Activated naive CD8-positive, alpha-beta T cell treated with anti-CD3 and anti-CD28 coated beads, Interleukin-2, amount 10 ng/mL, durations not matched to agents 7 days and 5 days (primary cell): ENCODE measurements around the gene SPEF1. TPM values are rescaled to one million over a fixed set of nuclear protein-coding genes. Genes with fewer than 3 reads are reported as not detected.
A peak's percentile ranks its signal among the peaks of the same experiment; 100 is the strongest.

ENCODE experiments used
- ATAC-seq: fragments of 150-1000 bp; cut with Tn5 transposase; one replicate; pipeline ENCODE4 v1.10.0; 2021; ENCODE audit warnings: low read depth, moderate library complexity
- POLR2A ChIA-PET: fragments of 350-600 bp; sonication (Branson Sonifier 250); formaldehyde crosslinking; loops from one replicate; lab custom pipeline; 2021; ENCODE audit warnings: antibody characterized with exemption; lab: Charles Lee
- DNase-seq: peaks from one replicate; pipeline ENCODE4 v3.0.0; 2021
- H3K27ac Mint-ChIP-seq: one replicate; pipeline ENCODE4 v1.8.0; 2022; ENCODE audit warnings: mild to moderate bottlenecking, mixed read lengths
- H3K27me3 Mint-ChIP-seq: one replicate; pipeline ENCODE4 v1.8.0; 2022; ENCODE audit warnings: mild to moderate bottlenecking, moderate library complexity, mixed read lengths
- H3K36me3 Mint-ChIP-seq: one replicate; pipeline ENCODE4 v1.8.0; 2021; ENCODE audit warnings: mild to moderate bottlenecking, mixed read lengths
- H3K4me1 Mint-ChIP-seq: one replicate; pipeline ENCODE4 v1.8.0; 2021; ENCODE audit warnings: mixed read lengths
- H3K4me3 Mint-ChIP-seq: one replicate; pipeline ENCODE4 v1.8.0; 2022; ENCODE audit warnings: mild to moderate bottlenecking, moderate library complexity, mixed read lengths
- H3K9me3 Mint-ChIP-seq: one replicate; pipeline ENCODE4 v1.8.0; 2021; ENCODE audit warnings: mixed read lengths
- total RNA-seq, 2 experiments: library from RNA; stranded (reverse); gene quantifications; one replicate each; pipeline ENCODE4 v1.2.3, GENCODE V29; 2021

SPEF1 gene
- total RNA-seq, 2 experiments from 2014 or later: not detected

DNA sequence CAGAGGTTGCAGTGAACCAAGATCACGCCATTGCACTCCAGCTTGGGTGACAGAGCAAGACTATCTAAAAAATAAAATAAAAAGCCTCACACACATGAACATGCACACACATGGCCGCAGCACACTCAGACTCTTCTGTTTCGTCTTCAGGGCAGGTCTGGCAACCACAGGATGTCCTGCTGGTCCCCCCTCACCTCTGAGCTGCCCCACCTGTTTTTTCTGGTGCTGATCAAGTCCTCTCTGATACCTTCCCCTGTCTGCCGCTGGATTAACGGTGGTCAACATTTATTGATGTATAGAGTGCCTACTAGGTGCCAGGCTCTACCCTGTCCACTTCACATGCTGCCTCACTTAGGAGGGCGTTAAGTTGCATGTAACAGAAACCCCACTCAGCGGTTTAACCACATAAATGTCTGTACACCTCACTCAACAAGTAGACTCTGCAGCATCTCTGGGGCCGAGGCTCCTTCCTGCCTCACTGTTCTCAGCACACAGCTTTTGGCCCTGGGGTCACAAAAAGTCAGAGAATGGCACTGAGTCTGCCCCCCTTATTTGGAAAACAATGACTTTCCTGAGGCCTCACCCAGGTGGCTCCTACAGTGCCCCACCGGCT lies 34.6 kb upstream of the SPEF1 start:
- POLR2A ChIA-PET: interaction anchor here (0.6 to 2.3 kb wide), 6 partner anchors 11 to 90 kb away, joined by 4 to 15 read pairs (median 7); partner anchors contain the start of gene CENPB
- H3K4me1 Mint-ChIP-seq: peaks cover 66% of the 10 kb centered on the region
- peak overlapping the region; percentile 98 for H3K27ac Mint-ChIP-seq
- H3K27me3 Mint-ChIP-seq: no peaks in the 10 kb centered on the region
- peak; percentile 27 for ATAC-seq
- peak; percentile 66 for DNase-seq
- H3K36me3 Mint-ChIP-seq: peaks cover 1% of the 10 kb centered on the region
- H3K4me3 Mint-ChIP-seq: peak overlapping the region; percentile 84
- no peaks in the 10 kb centered on the region for H3K9me3 Mint-ChIP-seq

GRCh38 chr20:3814928-3815495 lies 33.8 kb upstream of the SPEF1 start:
- Mint-ChIP-seq H3K4me3 (peak overlapping the region; percentile 84), H3K36me3 (peaks cover 1% of the 10 kb centered on the region), H3K4me1 (peaks cover 71% of the 10 kb centered on the region), H3K27ac (peak overlapping the region; percentile 98), H3K9me3 (no peaks in the 10 kb centered on the region), H3K27me3 (no peaks in the 10 kb centered on the region)
- ATAC-seq (no peak), DNase-seq (no peak)
- POLR2A ChIA-PET: interaction anchor here (0.6 to 2.3 kb wide), 5 partner anchors 10 to 90 kb away, joined by 4 to 15 read pairs (median 6); partner anchors contain the start of gene CENPB

- Mint-ChIP-seq H3K4me3 (peak overlapping the region; percentile 58), H3K4me1 (peaks cover 63% of the 10 kb centered on the region), H3K9me3 (no peaks in the 10 kb centered on the region), H3K27me3 (no peaks in the 10 kb centered on the region), H3K27ac (peak overlapping the region; percentile 94), H3K36me3 (peaks cover 1% of the 10 kb centered on the region)
- no peak for DNase-seq
- POLR2A ChIA-PET: interaction anchor here (0.7 to 4.4 kb wide), 4 partner anchors 14 to 71 kb away, joined by 4 to 59 read pairs (median 6); partner anchors contain the start of gene CENPB
- ATAC-seq: no peak
These were observed 32.8 kb upstream of the SPEF1 start for GRCh38 chr20:3813848-3814581.

- Mint-ChIP-seq H3K4me3 (peak overlapping the region; percentile 58), H3K27me3 (no peaks in the 10 kb centered on the region), H3K9me3 (no peaks in the 10 kb centered on the region), H3K4me1 (peaks cover 55% of the 10 kb centered on the region), H3K27ac (peak overlapping the region; percentile 94), H3K36me3 (peaks cover 1% of the 10 kb centered on the region)
- POLR2A ChIA-PET: interaction anchor here (0.7 to 4.4 kb wide), 4 partner anchors 13 to 71 kb away, joined by 4 to 59 read pairs (median 6); partner anchors contain the start of gene CENPB
- ATAC-seq (no peak), DNase-seq (no peak)
These were observed 32.0 kb upstream of the SPEF1 start for GRCh38 chr20:3812975-3813847.

GRCh38 chr20:3812259-3812681 lies 31.0 kb upstream of the SPEF1 start:
- no peaks in the 10 kb centered on the region for H3K27me3 Mint-ChIP-seq
- no peaks in the 10 kb centered on the region for H3K9me3 Mint-ChIP-seq
- ATAC-seq (no peak), DNase-seq (no peak)
- peak overlapping the region; percentile 75 for H3K4me3 Mint-ChIP-seq
- H3K27ac Mint-ChIP-seq: peak overlapping the region; percentile 94
- H3K4me1 Mint-ChIP-seq: peaks cover 53% of the 10 kb centered on the region
- H3K36me3 Mint-ChIP-seq: peaks cover 1% of the 10 kb centered on the region
- POLR2A ChIA-PET: interaction anchor here (0.6 to 4.4 kb wide), 5 partner anchors 8 to 27 kb away, joined by 3 to 59 read pairs (median 7); partner anchors contain the start of gene AP5S1

- POLR2A ChIA-PET: interaction anchor here (0.7 to 4.4 kb wide), 7 partner anchors 9 to 36 kb away, joined by 3 to 59 read pairs (median 4); partner anchors contain the start of genes AP5S1 and CENPB
- peaks cover 2% of the 10 kb centered on the region for H3K36me3 Mint-ChIP-seq
- peak overlapping the region; percentile 75 for H3K4me3 Mint-ChIP-seq
- ATAC-seq (peak; percentile 77), DNase-seq (peak; percentile 81)
- peak overlapping the region; percentile 94 for H3K27ac Mint-ChIP-seq
- H3K4me1 Mint-ChIP-seq: peaks cover 58% of the 10 kb centered on the region
- H3K27me3 Mint-ChIP-seq: no peaks in the 10 kb centered on the region
- no peaks in the 10 kb centered on the region for H3K9me3 Mint-ChIP-seq
These were observed 30.4 kb upstream of the SPEF1 start for GRCh38 chr20:3811467-3812258.

DNA sequence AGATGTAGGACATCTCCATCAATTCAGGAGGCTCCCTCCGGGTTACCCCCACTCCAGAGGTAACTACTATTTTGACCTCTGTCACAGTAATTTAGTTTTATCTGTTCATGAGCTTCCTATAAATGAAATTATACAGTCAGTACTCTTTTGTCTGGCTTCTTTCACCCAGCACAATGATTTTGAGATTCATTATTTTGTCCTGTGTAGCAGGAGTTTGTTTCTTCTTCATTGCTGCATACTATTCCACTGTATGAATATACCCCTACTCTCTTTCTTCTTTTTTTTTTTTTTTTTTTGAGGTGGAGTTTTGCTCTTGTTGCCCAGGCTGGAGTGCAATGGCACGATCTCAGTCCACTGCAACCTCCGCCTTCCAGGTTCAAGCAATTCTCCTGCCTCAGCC lies 27.3 kb upstream of the SPEF1 start:
- POLR2A ChIA-PET: interaction anchor here (0.7 kb wide), 1 partner anchor 16 kb away, joined by 3 read pairs; no protein-coding TSS in a partner anchor
- no peak for ATAC-seq
- Mint-ChIP-seq H3K4me3 (no peak overlapping the region), H3K36me3 (peaks cover 26% of the 10 kb centered on the region), H3K27ac (no peak overlapping the region), H3K4me1 (peaks cover 58% of the 10 kb centered on the region), H3K27me3 (no peaks in the 10 kb centered on the region), H3K9me3 (no peaks in the 10 kb centered on the region)
- DNase-seq: no peak

DNA sequence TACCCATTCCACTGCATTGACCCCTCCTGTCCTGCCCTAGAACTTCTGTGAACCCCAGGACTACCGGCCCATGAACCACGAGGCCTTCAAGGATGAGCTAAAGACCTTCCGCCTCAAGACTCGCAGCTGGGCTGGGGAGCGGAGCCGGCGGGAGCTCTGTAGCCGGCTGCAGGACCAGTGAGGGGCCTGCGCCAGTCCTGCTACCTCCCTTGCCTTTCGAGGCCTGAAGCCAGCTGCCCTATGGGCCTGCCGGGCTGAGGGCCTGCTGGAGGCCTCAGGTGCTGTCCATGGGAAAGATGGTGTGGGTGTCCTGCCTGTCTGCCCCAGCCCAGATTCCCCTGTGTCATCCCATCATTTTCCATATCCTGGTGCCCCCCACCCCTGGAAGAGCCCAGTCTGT lies 23.5 kb upstream of the SPEF1 start:
- peaks cover 42% of the 10 kb centered on the region for H3K4me1 Mint-ChIP-seq
- no peak overlapping the region for H3K4me3 Mint-ChIP-seq
- H3K27ac Mint-ChIP-seq: peak overlapping the region; percentile 4
- no peaks in the 10 kb centered on the region for H3K27me3 Mint-ChIP-seq
- peaks cover 41% of the 10 kb centered on the region for H3K36me3 Mint-ChIP-seq
- no peak for DNase-seq
- no peak for ATAC-seq
- POLR2A ChIA-PET: interaction anchor here (0.9 to 1.1 kb wide), 2 partner anchors 11 to 16 kb away, joined by 3 to 6 read pairs; partner anchors contain the start of gene AP5S1
- no peaks in the 10 kb centered on the region for H3K9me3 Mint-ChIP-seq

GRCh38 chr20:3804254-3804751 lies 23.1 kb upstream of the SPEF1 start:
- Mint-ChIP-seq H3K4me3 (no peak overlapping the region), H3K36me3 (peaks cover 45% of the 10 kb centered on the region)

GRCh38 chr20:3803854-3804253 lies 22.6 kb upstream of the SPEF1 start:
- Mint-ChIP-seq H3K27ac (peak overlapping the region; percentile 57), H3K36me3 (peaks cover 48% of the 10 kb centered on the region), H3K27me3 (no peaks in the 10 kb centered on the region), H3K4me3 (no peak overlapping the region), H3K4me1 (peaks cover 51% of the 10 kb centered on the region), H3K9me3 (no peaks in the 10 kb centered on the region)
- POLR2A ChIA-PET: no interaction called here
- ATAC-seq: no peak
- no peak for DNase-seq

More at GRCh38 chr20:3804254-3804751, 23.1 kb upstream of the SPEF1 start:
- no peaks in the 10 kb centered on the region for H3K9me3 Mint-ChIP-seq
- H3K4me1 Mint-ChIP-seq: peaks cover 46% of the 10 kb centered on the region
- POLR2A ChIA-PET: interaction anchor here (0.9 to 1.1 kb wide), 2 partner anchors 11 to 16 kb away, joined by 3 to 6 read pairs; partner anchors contain the start of gene AP5S1
- H3K27ac Mint-ChIP-seq: peak overlapping the region; percentile 58
- no peaks in the 10 kb centered on the region for H3K27me3 Mint-ChIP-seq
- DNase-seq (no peak), ATAC-seq (no peak)

DNA sequence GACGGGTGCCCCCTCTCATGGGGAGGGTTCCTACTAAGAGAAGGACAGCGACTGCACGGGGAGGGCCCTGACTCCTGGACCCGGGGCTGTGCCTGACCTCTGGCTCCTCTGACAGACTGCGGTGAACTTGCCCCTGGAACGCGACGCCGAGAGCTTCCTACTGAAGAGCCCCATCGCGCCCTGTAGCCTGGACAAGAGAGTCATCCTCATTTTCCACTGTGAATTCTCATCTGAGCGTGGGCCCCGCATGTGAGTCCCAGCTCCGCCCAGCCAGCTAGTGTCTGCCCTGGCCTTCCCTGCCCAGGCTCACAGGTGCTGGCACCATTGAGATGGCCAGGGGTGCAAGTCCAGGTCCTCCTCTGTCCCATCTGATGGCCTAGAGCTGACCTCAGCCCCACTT lies 22.0 kb upstream of the SPEF1 start:
- DNase-seq (no peak), ATAC-seq (no peak)
- Mint-ChIP-seq H3K27ac (peak overlapping the region; percentile 57), H3K9me3 (no peaks in the 10 kb centered on the region), H3K4me1 (peaks cover 57% of the 10 kb centered on the region), H3K36me3 (peaks cover 53% of the 10 kb centered on the region), H3K4me3 (no peak overlapping the region), H3K27me3 (no peaks in the 10 kb centered on the region)
- POLR2A ChIA-PET: no interaction called here
